SU-DHL-6 (cell line): ENCODE measurements around the gene CDC42EP4.

Experiments used
- H2AFZ ChIP-seq: fragments of 200-600 bp; sonication (generic); 2 replicates; pipeline ENCODE4 v1.6.1; 2014; ENCODE audit warnings: low read depth, mild to moderate bottlenecking, moderate library complexity, mixed read lengths, antibody characterized with exemption, low read length; ENCODE audit not compliant: severe bottlenecking
- H3F3A ChIP-seq: fragments of 200-600 bp; shearing (Covaris generic); 2 replicates; pipeline ENCODE4 v1.6.0; 2016; ENCODE audit warnings: antibody characterized with exemption, mild to moderate bottlenecking; ENCODE audit not compliant: insufficient read depth
- H3K27ac ChIP-seq: fragments of 200-600 bp; sonication (generic); 2 replicates; pipeline ENCODE4 v1.5.1; 2016; ENCODE audit warnings: low read depth, mild to moderate bottlenecking, low read length, moderate library complexity, mixed read lengths
- H3K27me3 ChIP-seq: fragments of 200-600 bp; sonication (generic), shearing (Covaris generic); 2 replicates; pipeline ENCODE4 v1.6.0; 2014; ENCODE audit warnings: mild to moderate bottlenecking, low read length
- H3K36me3 ChIP-seq: fragments of 200-600 bp; sonication (generic); 2 replicates; pipeline ENCODE4 v1.6.1; 2014; ENCODE audit warnings: mild to moderate bottlenecking, low read length, mixed read lengths
- H3K4me2 ChIP-seq: fragments of 300-600, 200-600 bp; shearing (Covaris generic), sonication (generic); 2 replicates; pipeline ENCODE4 v1.6.0; 2014; ENCODE audit warnings: low read length, low read depth, mild to moderate bottlenecking; ENCODE audit not compliant: poor library complexity, severe bottlenecking
- H3K4me3 ChIP-seq: fragments of 200-600 bp; sonication (generic); 2 replicates; pipeline ENCODE4 v1.5.1; 2014; ENCODE audit warnings: antibody characterized with exemption, low read length, mild to moderate bottlenecking, mixed read lengths; ENCODE audit not compliant: insufficient read depth, poor library complexity, severe bottlenecking
- H3K79me2 ChIP-seq: fragments of 200-600 bp; sonication (generic); 2 replicates; pipeline ENCODE4 v1.6.1; 2014; ENCODE audit warnings: mild to moderate bottlenecking, low read length, moderate library complexity; ENCODE audit not compliant: insufficient read depth
- H3K9ac ChIP-seq: fragments of 200-600 bp; sonication (generic); 2 replicates; pipeline ENCODE4 v1.7.0; 2014; ENCODE audit warnings: mild to moderate bottlenecking, low read length
- H3K9me2 ChIP-seq: fragments of 200-600 bp; sonication (generic); replicated peaks from 2 replicates; pipeline ENCODE4 v1.6.1; 2014; ENCODE audit warnings: low read length; ENCODE audit not compliant: insufficient read depth
- H3K9me3 ChIP-seq: fragments of 200-600 bp; sonication (generic); 2 replicates; pipeline ENCODE4 v1.6.1; 2014; ENCODE audit warnings: low read length, mixed read lengths; ENCODE audit not compliant: insufficient read depth
- H4K20me1 ChIP-seq: fragments of 200-600 bp; sonication (generic); 2 replicates; pipeline ENCODE4 v1.6.1; 2014; ENCODE audit warnings: low read depth, mild to moderate bottlenecking, antibody characterized with exemption, low read length, moderate library complexity, mixed read lengths
- CTCF ChIP-seq: fragments of 200-600 bp; sonication (generic); IDR thresholded peaks from one replicate; pipeline ENCODE4 v1.5.1; 2017; ENCODE audit warnings: antibody characterized with exemption, mild to moderate bottlenecking, low read length, moderate library complexity; ENCODE audit not compliant: insufficient read depth, poor library complexity, severe bottlenecking
- EZH2phosphoT487 ChIP-seq: fragments of 200-600 bp; sonication (generic), shearing (Covaris generic); conservative IDR thresholded peaks from 2 replicates; pipeline ENCODE4 v1.6.1; 2018; ENCODE audit warnings: mild to moderate bottlenecking, antibody characterized with exemption, low read length, moderate library complexity, mixed read lengths

Gene CDC42EP4

DNA sequence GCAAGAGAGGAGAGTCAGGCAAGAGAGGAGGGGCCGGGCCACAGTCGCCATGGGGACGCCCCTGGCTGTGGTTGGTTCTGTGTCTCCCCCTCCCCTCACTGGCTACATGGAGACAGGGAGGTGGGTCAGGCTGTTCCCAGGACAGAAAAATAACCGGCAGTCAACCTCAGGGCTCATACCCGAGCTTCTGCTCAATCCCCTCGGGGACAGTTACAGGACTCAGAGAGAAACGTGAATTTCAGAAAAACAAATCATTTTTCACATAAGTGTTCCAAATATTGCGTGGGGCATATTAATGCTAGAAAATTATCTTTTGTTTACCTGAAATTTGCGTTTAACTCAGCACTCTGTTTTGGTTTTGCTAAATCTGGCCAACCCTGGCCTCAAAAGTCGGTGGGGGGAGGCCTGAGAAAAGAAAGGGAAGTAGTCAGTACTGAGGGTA, 27.9 kb downstream of the CDC42EP4 start:
- Histone ChIP-seq H3K9me3 (no peaks in the 10 kb centered on the region), H3K27ac (no peak overlapping the region), H3K9ac (no peak overlapping the region), H3K27me3 (no peaks in the 10 kb centered on the region), H3F3A (no peaks in the 10 kb centered on the region), H3K36me3 (no peaks in the 10 kb centered on the region), H3K4me3 (no peak overlapping the region), H4K20me1 (no peaks in the 10 kb centered on the region), H3K79me2 (no peaks in the 10 kb centered on the region), H2AFZ (no peak overlapping the region), H3K4me2 (no peak overlapping the region), H3K9me2 (no peaks in the 10 kb centered on the region)
- TF ChIP-seq CTCF (no peak), EZH2phosphoT487 (no peak)

- Histone ChIP-seq H3K4me3 (no peak overlapping the region), H3K27ac (no peak overlapping the region), H3K79me2 (no peaks in the 10 kb centered on the region), H3K36me3 (no peaks in the 10 kb centered on the region), H3K9me2 (no peaks in the 10 kb centered on the region), H3F3A (no peaks in the 10 kb centered on the region), H2AFZ (no peak overlapping the region), H3K4me2 (no peak overlapping the region), H3K27me3 (no peaks in the 10 kb centered on the region), H3K9ac (no peak overlapping the region), H3K9me3 (no peaks in the 10 kb centered on the region), H4K20me1 (no peaks in the 10 kb centered on the region)
- TF ChIP-seq EZH2phosphoT487 = no peak
Measured at GRCh38 chr17:73283250-73283649, 28.6 kb downstream of the CDC42EP4 start.

- Histone ChIP-seq H3K9ac (no peak overlapping the region), H3K4me3 (no peak overlapping the region), H3K9me3 (no peaks in the 10 kb centered on the region), H4K20me1 (no peaks in the 10 kb centered on the region), H3K36me3 (no peaks in the 10 kb centered on the region), H3K4me2 (no peak overlapping the region), H2AFZ (no peak overlapping the region), H3K27ac (no peak overlapping the region), H3K27me3 (no peaks in the 10 kb centered on the region), H3K9me2 (no peaks in the 10 kb centered on the region), H3F3A (no peaks in the 10 kb centered on the region), H3K79me2 (no peaks in the 10 kb centered on the region)
- TF ChIP-seq CTCF (no peak), EZH2phosphoT487 (no peak)
Measured at GRCh38 chr17:73282629-73283028, 29.2 kb downstream of the CDC42EP4 start.

GRCh38 chr17:73281928-73282327, 29.9 kb downstream of the CDC42EP4 start:
- Histone ChIP-seq H3K27ac (no peak overlapping the region), H2AFZ (no peak overlapping the region), H3K27me3 (no peaks in the 10 kb centered on the region), H4K20me1 (no peaks in the 10 kb centered on the region), H3K9ac (no peak overlapping the region), H3K9me3 (no peaks in the 10 kb centered on the region), H3K4me2 (no peak overlapping the region), H3K4me3 (no peak overlapping the region), H3F3A (no peaks in the 10 kb centered on the region), H3K9me2 (no peaks in the 10 kb centered on the region), H3K79me2 (no peaks in the 10 kb centered on the region), H3K36me3 (no peaks in the 10 kb centered on the region)
- TF ChIP-seq CTCF (no peak), EZH2phosphoT487 (no peak)
